HG03520 (cell line): Measurements from ENCODE around the gene OR3A3.
"Not testable (repeated sequence)": the region's sequence is repeated elsewhere in the genome, so short reads cannot be mapped to it uniquely, and the experiment has no call there.

ENCODE experiments used
- ATAC-seq: cut with Tn5 transposase; IDR thresholded peaks from one replicate; pipeline ENCODE4 v1.9.1; 2021; ENCODE audit warnings: mild to moderate bottlenecking, moderate library complexity; ENCODE audit not compliant: unreplicated experiment

Gene OR3A3

GRCh38 chr17:3411070-3411469 lies at the start of gene OR3A3:
Gene OR3A3 (plus strand): TSS chr17:3411370.
- no peak for ATAC-seq

GRCh38 chr17:3371167-3371566 lies 40.0 kb upstream of the OR3A3 start:
- ATAC-seq = not testable (repeated sequence)

GRCh38 chr17:3378321-3378720 lies 32.8 kb upstream of the OR3A3 start:
- ATAC-seq = no peak

- ATAC-seq = no peak
Measured at GRCh38 chr17:3381957-3382356, 29.2 kb upstream of the OR3A3 start.

GRCh38 chr17:3385869-3386816 lies 25.0 kb upstream of the OR3A3 start, which contains the start of gene OR3A2:
Gene OR3A2 (minus strand): TSS chr17:3386308.
- no peak for ATAC-seq

GRCh38 chr17:3389791-3390190 lies 21.4 kb upstream of the OR3A3 start:
- no peak for ATAC-seq

- ATAC-seq = not testable (repeated sequence)
Measured at GRCh38 chr17:3397801-3398200, 13.4 kb upstream of the OR3A3 start.

- no peak for ATAC-seq
Measured at GRCh38 chr17:3398310-3398709, 12.9 kb upstream of the OR3A3 start, which contains the start of gene OR1E1. Gene OR1E1 (minus strand): TSS chr17:3398410. CDS start chr17:3398410, 0 bp downstream.

GRCh38 chr17:3400055-3400454 lies 11.1 kb upstream of the OR3A3 start:
- ATAC-seq = no peak

- no peak for ATAC-seq
Measured at GRCh38 chr17:3401786-3402185, 9.4 kb upstream of the OR3A3 start.

GRCh38 chr17:3403856-3404255 lies 7.3 kb upstream of the OR3A3 start:
- not testable (repeated sequence) for ATAC-seq

GRCh38 chr17:3412216-3412615 lies 1.0 kb downstream of the OR3A3 start:
- ATAC-seq = not testable (repeated sequence)

- no peak for ATAC-seq
Measured at GRCh38 chr17:3415610-3416009, 4.4 kb downstream of the OR3A3 start.

GRCh38 chr17:3418222-3418621 lies 7.1 kb downstream of the OR3A3 start:
- no peak for ATAC-seq

- ATAC-seq = not testable (repeated sequence)
Measured at GRCh38 chr17:3433215-3433614, 22.0 kb downstream of the OR3A3 start.

- no peak for ATAC-seq
Measured at GRCh38 chr17:3433741-3434140, 22.6 kb downstream of the OR3A3 start, which contains the start of gene OR1E2. Gene OR1E2 (minus strand): TSS chr17:3433841. CDS start chr17:3433841, 0 bp downstream.

GRCh38 chr17:3438368-3438767 lies 27.2 kb downstream of the OR3A3 start:
- ATAC-seq = no peak

GRCh38 chr17:3440451-3440850 lies 29.3 kb downstream of the OR3A3 start:
- ATAC-seq = no peak

- no peak for ATAC-seq
Measured at GRCh38 chr17:3447625-3448024, 36.5 kb downstream of the OR3A3 start.

GRCh38 chr17:3448059-3448665 lies 37.0 kb downstream of the OR3A3 start:
- ATAC-seq = no peak

- not testable (repeated sequence) for ATAC-seq
Measured at GRCh38 chr17:3466355-3466754, 55.2 kb downstream of the OR3A3 start.

- no peak for ATAC-seq
Measured at GRCh38 chr17:3469529-3469928, 58.4 kb downstream of the OR3A3 start.
